ENCODE results near the gene HS3ST3A1. TPM values are rescaled to one million over a fixed set of nuclear protein-coding genes. Genes with fewer than 3 reads are reported as not detected.

Gene HS3ST3A1
- total RNA-seq, 1 experiment from 2014 or later = 3.4 TPM

- Histone ChIP-seq H2BK120ac (ENCODE audit: low read depth, low read length, poor library complexity, severe bottlenecking) (no peak overlapping the region), H3K4ac (ENCODE audit: low read depth, low read length) (no peak overlapping the region), H2BK20ac (ENCODE audit: low read depth, low read length, poor library complexity, severe bottlenecking) (no peak overlapping the region), H2BK5ac (ENCODE audit: insufficient read length, low read length) (no peak overlapping the region), H2AFZ (ENCODE audit: low read length) (no peak overlapping the region), H3K4me1 (ENCODE audit: insufficient read depth, low read length) (no peaks in the 10 kb centered on the region), H3T11ph (ENCODE audit: low read length) (no peak overlapping the region), H2AK5ac (ENCODE audit: insufficient read length, low read length) (no peak overlapping the region), H3K4me2 (ENCODE audit: insufficient read depth, insufficient read length, low read length) (no peak overlapping the region), H3K79me1 (ENCODE audit: insufficient read depth, low read depth, low read length, poor library complexity, severe bottlenecking) (no peaks in the 10 kb centered on the region), H2BK15ac (ENCODE audit: low read depth, low read length) (no peak overlapping the region), H4K91ac (ENCODE audit: insufficient read length, low read depth, low read length) (no peak overlapping the region), H3K23ac (ENCODE audit: insufficient read length, low read depth, low read length) (no peak overlapping the region), H3K79me2 (ENCODE audit: insufficient read depth, low read length) (no peaks in the 10 kb centered on the region), H4K8ac (replicated peaks; ENCODE audit: insufficient read length, low read depth, low read length) (no peak overlapping the region), H3K14ac (ENCODE audit: insufficient read depth, low read length) (no peak overlapping the region), H3K23me2 (ENCODE audit: insufficient read length, low read depth, low read length, poor library complexity, severe bottlenecking) (no peaks in the 10 kb centered on the region), H3K27me3 (ENCODE audit: insufficient read depth, low read length) (no peaks in the 10 kb centered on the region), H4K5ac (ENCODE audit: insufficient read length, low read depth, low read length) (no peak overlapping the region), H3K18ac (ENCODE audit: insufficient read length, low read depth, low read length) (no peak overlapping the region), H3K56ac (ENCODE audit: insufficient read length, low read depth, low read length) (no peak overlapping the region), H4K20me1 (ENCODE audit: control insufficient read depth, insufficient read depth, insufficient read length) (no peaks in the 10 kb centered on the region), H2BK12ac (ENCODE audit: insufficient read length, low read depth, low read length) (no peak overlapping the region), H3K9me3 (ENCODE audit: control insufficient read depth, low read depth, low read length) (no peaks in the 10 kb centered on the region), H3K27ac (ENCODE audit: insufficient read length, low read depth, low read length) (no peak overlapping the region), H3K9ac (ENCODE audit: extremely low read depth, insufficient read length, low read length) (no peak overlapping the region)
- Mint-ChIP-seq H3K4me3 (no peak overlapping the region), H3K9me3 (peaks cover 0 to 3% of the 10 kb centered on the region in 2 experiments; a peak in 2 of 5 replicates), H3K27me3 (ENCODE audit: low read depth) (no peaks in the 10 kb centered on the region), H3K36me3 (ENCODE audit: insufficient read depth in 1 of 3, low read depth in 3 of 3) (peaks cover 11 to 19% (median 13%) of the 10 kb centered on the region in 3 experiments; a peak in 6 of 7 replicates), H3K27ac (no peak overlapping the region), H3K4me1 (no peaks in the 10 kb centered on the region; a peak in 1 of 4 replicates)
- no peak for DNase-seq
- no CpG with 5 or more reads among the region's 9 CpGs for WGBS (ENCODE audit: extremely low coverage, insufficient read length, low lambda C conversion rate)
- no peak for TF ChIP-seq CTCF (conservative IDR thresholded peaks at IDR 0.05)
These were observed 57.0 kb downstream of the HS3ST3A1 start for GRCh38 chr17:13544765-13545164.
